HepG2 (cell line): ENCODE measurements around the gene LEPROT. TPM values are rescaled to one million over a fixed set of nuclear protein-coding genes. Genes with fewer than 3 reads are reported as not detected.

Experiments
- ATAC-seq: fragments of 200-7000 bp; cut with Tn5 transposase; 3 replicates; pipeline ENCODE4 v1.9.1; 2020; ENCODE audit warnings: mild to moderate bottlenecking, moderate library complexity
- BruUV-seq: library from RNA; stranded (reverse); fragments of 400-500 nt; replicated peaks from 2 replicates; lab custom pipeline; 2021; lab: Mats Ljungman, UMichigan
- CTCF ChIA-PET: fragments of 300-600 bp; formaldehyde crosslinking; extraction: SDS; loops from one replicate; lab custom pipeline; 2021; ENCODE audit warnings: low total read pairs, inconsistent platforms, low intra/inter-chr PET ratio; lab: Yijun Ruan, JAX
- POLR2A ChIA-PET: fragments of 350-600 bp; sonication (Branson Sonifier 250); formaldehyde crosslinking; loops from one replicate; lab custom pipeline; 2020; ENCODE audit warnings: antibody characterized with exemption, inconsistent platforms; lab: Yijun Ruan, JAX
- DNase-seq: peaks from one replicate; pipeline ENCODE4 v3.0.0-alpha.2; 2015; ENCODE audit warnings: low spot score
- FAIRE-seq: peaks from 3 replicates; lab custom pipeline; 2011; peaks lifted over from hg19 to GRCh38; lab: Jason Lieb, UNC
- H2AFZ ChIP-seq: one replicate; pipeline ENCODE4 v1.6.1; 2011; ENCODE audit warnings: low read length, inconsistent platforms
- H3K27ac ChIP-seq: fragments of 300-600 bp; 3 replicates; pipeline ENCODE4 v1.8.0; 2011; ENCODE audit warnings: mixed run types, mild to moderate bottlenecking, mixed read lengths, low read length, inconsistent platforms; ENCODE audit not compliant: insufficient read depth; ENCODE audit errors: extremely low read length
- H3K27me3 ChIP-seq, 2 experiments: fragments of 200-600 bp in 1 of 2; 2 replicates in 1 of 2; 3 replicates in 1 of 2; pipeline versions ENCODE4 v1.6.0 to v1.8.0; 2011; ENCODE audit warnings: low read length in 2 of 2, mild to moderate bottlenecking in 2 of 2, moderate library complexity in 2 of 2, inconsistent platforms in 1 of 2; ENCODE audit not compliant: insufficient read depth in 2 of 2, control insufficient read depth in 1 of 2
- H3K36me3 ChIP-seq, 2 experiments: fragments of 200-600 bp in 1 of 2; replicated peaks in 1 of 2; 2 replicates in 1 of 2; 3 replicates in 1 of 2; pipeline versions ENCODE4 v1.5.1 to v1.8.0; 2011; ENCODE audit warnings: low read length in 2 of 2, inconsistent platforms in 1 of 2; ENCODE audit not compliant: insufficient read depth in 2 of 2, control insufficient read depth in 1 of 2
- H3K4me1 ChIP-seq: 2 replicates; pipeline ENCODE4 v1.5.1; 2012; ENCODE audit warnings: low read length, inconsistent platforms; ENCODE audit not compliant: insufficient read depth
- H3K4me2 ChIP-seq: 2 replicates; pipeline ENCODE4 v1.6.0; 2011; ENCODE audit warnings: low read depth, low read length, inconsistent platforms
- H3K4me3 ChIP-seq, 3 experiments: fragments of 200-600 bp in 1 of 3; sonication (generic), shearing (Covaris generic) in 1 of 3; replicated peaks in 1 of 3; 2 replicates each; pipeline ENCODE4 v1.5.1; 2011 to 2016; ENCODE audit warnings: low read length in 3 of 3, inconsistent platforms in 2 of 3, low read depth in 2 of 3, mild to moderate bottlenecking in 2 of 3, control low read depth in 1 of 3, mixed read lengths in 1 of 3; ENCODE audit not compliant: insufficient read depth in 1 of 3
- H3K79me2 ChIP-seq: one replicate; pipeline ENCODE4 v1.6.1; 2011; ENCODE audit warnings: low read length, inconsistent platforms; ENCODE audit not compliant: insufficient read depth
- H3K9ac ChIP-seq: 2 replicates; pipeline ENCODE4 v1.6.0; 2011; ENCODE audit warnings: mild to moderate bottlenecking, low read depth, low read length, inconsistent platforms; ENCODE audit not compliant: insufficient read depth
- H3K9me3 ChIP-seq: 2 replicates; pipeline ENCODE4 v1.5.1; 2012; ENCODE audit warnings: mild to moderate bottlenecking, low read length
- H4K20me1 ChIP-seq: 2 replicates; pipeline ENCODE4 v1.6.0; 2011; ENCODE audit warnings: inconsistent platforms, mild to moderate bottlenecking, low read length, moderate library complexity; ENCODE audit not compliant: insufficient read depth
- ATRX ChIP-seq: sonication (generic); formaldehyde crosslinking; IDR thresholded peaks from 2 replicates; pipeline ENCODE4 v1.4.0; 2020; ENCODE audit warnings: missing genetic modification reagents, borderline replicate concordance
- JUNB ChIP-seq: sonication (generic); formaldehyde crosslinking; IDR thresholded peaks from 2 replicates; pipeline ENCODE4 v1.8.0; 2022; ENCODE audit warnings: missing genetic modification reagents, mild to moderate bottlenecking, borderline replicate concordance
- RARG ChIP-seq: sonication (generic); formaldehyde crosslinking; IDR thresholded peaks from 2 replicates; pipeline ENCODE4 v1.4.0; 2020; ENCODE audit warnings: low read depth, mild to moderate bottlenecking, missing genetic modification reagents
- TP53 ChIP-seq: sonication (generic); formaldehyde crosslinking; conservative IDR thresholded peaks from 2 replicates; pipeline ENCODE4 v1.4.0; 2020; ENCODE audit warnings: missing genetic modification reagents
- ZC3H4 ChIP-seq: sonication (generic); formaldehyde crosslinking; IDR thresholded peaks from 2 replicates; pipeline ENCODE4 v1.4.0; 2020; ENCODE audit warnings: missing genetic modification reagents, borderline replicate concordance
- ZNF20 ChIP-seq: sonication (generic); formaldehyde crosslinking; IDR thresholded peaks from 2 replicates; pipeline ENCODE4 v1.4.0; 2020; ENCODE audit warnings: mild to moderate bottlenecking, moderate library complexity, missing genetic modification reagents
- ZNF251 ChIP-seq: sonication (generic); formaldehyde crosslinking; IDR thresholded peaks from 2 replicates; pipeline ENCODE4 v1.9.0; 2021; ENCODE audit warnings: mild to moderate bottlenecking, missing genetic modification reagents
- ZNF367 ChIP-seq: sonication (generic); formaldehyde crosslinking; IDR thresholded peaks from 2 replicates; pipeline ENCODE4 v1.4.0; 2020; ENCODE audit warnings: missing genetic modification reagents, borderline replicate concordance
- WGBS: methylation state at CpG from one replicate; pipeline ENCODE4 v1.1.6; 2017; ENCODE audit warnings: low lambda C conversion rate; 5-methylcytosine and 5-hydroxymethylcytosine counted together
- in situ Hi-C: cut with HindIII; loops from 2 replicates; pipeline ENCODE4 v1.10.0; 2017; ENCODE audit warnings: low pct_unique_long_range_greater_than_20kb; ENCODE audit not compliant: extremely low pct_ligation_motif_present
- intact Hi-C: fragments of 100-400 bp; cut with micrococcal nuclease; formaldehyde crosslinking; loops from one replicate; pipeline ENCODE4 v1.10.0; 2022; ENCODE audit not compliant: unreplicated experiment
- polyA plus RNA-seq, 8 experiments: library from polyadenylated mRNA; depleted of rRNA in 3 of 8; stranded (reverse) in 7 of 8; unstranded in 1 of 8; fragments of >200 nt; fragmentation: Illumina TruSeq in 4 of 8; extraction: Trizol in 4 of 8; gene quantifications; 2 replicates each; pipeline versions ENCODE4 v1.2.1 to v1.2.3, GENCODE V29; 2011 to 2016; ENCODE audit warnings: low read depth in 4 of 8, missing spikeins in 1 of 8, mixed read lengths in 1 of 8; ENCODE audit not compliant: insufficient read depth in 1 of 8
- total RNA-seq, 5 experiments: library from RNA; depleted of rRNA; stranded (reverse); fragments of >200 nt; fragmentation: Illumina TruSeq; extraction: Trizol; gene quantifications; 2 replicates each; pipeline ENCODE4 v1.2.3, GENCODE V29; 2016; ENCODE audit warnings: low read depth in 1 of 5
- TF ChIP-seq, protein P1 (sequence below): sonication (generic); formaldehyde crosslinking; conservative IDR thresholded peaks from 2 replicates; pipeline ENCODE4 v1.4.0; 2020; ENCODE audit warnings: mild to moderate bottlenecking, missing genetic modification reagents, moderate library complexity

LEPROT gene
- total and polyA plus RNA-seq, 2 of the 13 experiments (the other 11 are each of a cell fraction or from before 2014, with no cell fraction given): 36.8 to 51.4 TPM

DNA sequence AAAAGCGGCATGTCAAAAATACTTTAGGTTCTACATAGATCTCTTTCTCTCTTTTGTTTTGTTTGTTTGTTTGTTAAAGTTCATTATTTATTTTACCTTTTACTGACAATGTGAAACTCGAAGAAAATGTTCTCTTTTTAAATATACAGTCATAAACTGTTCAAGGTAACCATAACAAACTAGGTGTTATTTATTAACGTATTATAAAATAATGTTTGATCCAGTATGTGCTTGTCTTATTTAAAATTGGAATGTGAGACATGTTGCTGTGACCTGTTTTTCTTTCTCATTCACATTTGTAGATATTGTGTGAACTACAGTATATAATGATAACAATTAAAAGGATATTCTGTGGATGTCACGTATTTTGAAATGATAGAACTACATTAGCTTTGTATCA lies 5.9 kb upstream of the LEPROT start:
- H4K20me1 ChIP-seq: no peaks in the 10 kb centered on the region
- H3K27ac ChIP-seq: no peak overlapping the region
- H2AFZ ChIP-seq: no peak overlapping the region
- H3K27me3 ChIP-seq: no peaks in the 10 kb centered on the region
- DNase-seq (no peak), FAIRE-seq (no peak)
- no peaks in the 10 kb centered on the region for H3K36me3 ChIP-seq
- BruUV-seq: no TSS peak
- H3K79me2 ChIP-seq: no peaks in the 10 kb centered on the region
- H3K4me3 ChIP-seq: no peak overlapping the region
- CTCF ChIA-PET: no interaction called here
- H3K4me1 ChIP-seq: peaks cover 24% of the 10 kb centered on the region
- TF ChIP-seq ZC3H4 (CRISPR knock-in tag) (no peak), ZNF20 (CRISPR knock-in tag) (no peak), ZNF367 (CRISPR knock-in tag) (no peak), RARG (CRISPR knock-in tag) (no peak), ZNF251 (no peak), ATRX (CRISPR knock-in tag) (no peak), JUNB (CRISPR knock-in tag) (no peak), TP53 (CRISPR knock-in tag) (no peak)
- TF ChIP-seq, protein P1, sequence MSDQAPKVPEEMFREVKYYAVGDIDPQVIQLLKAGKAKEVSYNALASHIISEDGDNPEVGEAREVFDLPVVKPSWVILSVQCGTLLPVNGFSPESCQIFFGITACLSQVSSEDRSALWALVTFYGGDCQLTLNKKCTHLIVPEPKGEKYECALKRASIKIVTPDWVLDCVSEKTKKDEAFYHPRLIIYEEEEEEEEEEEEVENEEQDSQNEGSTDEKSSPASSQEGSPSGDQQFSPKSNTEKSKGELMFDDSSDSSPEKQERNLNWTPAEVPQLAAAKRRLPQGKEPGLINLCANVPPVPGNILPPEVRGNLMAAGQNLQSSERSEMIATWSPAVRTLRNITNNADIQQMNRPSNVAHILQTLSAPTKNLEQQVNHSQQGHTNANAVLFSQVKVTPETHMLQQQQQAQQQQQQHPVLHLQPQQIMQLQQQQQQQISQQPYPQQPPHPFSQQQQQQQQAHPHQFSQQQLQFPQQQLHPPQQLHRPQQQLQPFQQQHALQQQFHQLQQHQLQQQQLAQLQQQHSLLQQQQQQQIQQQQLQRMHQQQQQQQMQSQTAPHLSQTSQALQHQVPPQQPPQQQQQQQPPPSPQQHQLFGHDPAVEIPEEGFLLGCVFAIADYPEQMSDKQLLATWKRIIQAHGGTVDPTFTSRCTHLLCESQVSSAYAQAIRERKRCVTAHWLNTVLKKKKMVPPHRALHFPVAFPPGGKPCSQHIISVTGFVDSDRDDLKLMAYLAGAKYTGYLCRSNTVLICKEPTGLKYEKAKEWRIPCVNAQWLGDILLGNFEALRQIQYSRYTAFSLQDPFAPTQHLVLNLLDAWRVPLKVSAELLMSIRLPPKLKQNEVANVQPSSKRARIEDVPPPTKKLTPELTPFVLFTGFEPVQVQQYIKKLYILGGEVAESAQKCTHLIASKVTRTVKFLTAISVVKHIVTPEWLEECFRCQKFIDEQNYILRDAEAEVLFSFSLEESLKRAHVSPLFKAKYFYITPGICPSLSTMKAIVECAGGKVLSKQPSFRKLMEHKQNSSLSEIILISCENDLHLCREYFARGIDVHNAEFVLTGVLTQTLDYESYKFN (CRISPR knock-in tag): no peak
- TF ChIP-seq, all 625 proteins: peak for 0
- no peak for ATAC-seq
- WGBS: 76% methylated on average over 4 of the region's 4 CpGs
- H3K4me2 ChIP-seq: no peak overlapping the region
- H3K9me3 ChIP-seq: no peaks in the 10 kb centered on the region
- in situ Hi-C loops: loop anchor here (10.0 kb wide), 1 partner anchor 160 kb away; no protein-coding TSS in a partner anchor
- intact Hi-C loops: no loop called here
- POLR2A ChIA-PET: no interaction called here
- no peak overlapping the region for H3K9ac ChIP-seq
